SHP77 treated with DMSO at 0.1 percent for 48 hours (cell line): ENCODE results near the gene MDFI.

Source experiments
- DNase-seq: peaks from one replicate; lab custom pipeline; 2025; lab: John Stamatoyannopoulos, UW

Gene MDFI

GRCh38 chr6:41672816-41673703, 34.8 kb downstream of the MDFI start:
- no peak for DNase-seq

- DNase-seq, result no peak
Observed at GRCh38 chr6:41673704-41674000, 35.4 kb downstream of the MDFI start.

DNA sequence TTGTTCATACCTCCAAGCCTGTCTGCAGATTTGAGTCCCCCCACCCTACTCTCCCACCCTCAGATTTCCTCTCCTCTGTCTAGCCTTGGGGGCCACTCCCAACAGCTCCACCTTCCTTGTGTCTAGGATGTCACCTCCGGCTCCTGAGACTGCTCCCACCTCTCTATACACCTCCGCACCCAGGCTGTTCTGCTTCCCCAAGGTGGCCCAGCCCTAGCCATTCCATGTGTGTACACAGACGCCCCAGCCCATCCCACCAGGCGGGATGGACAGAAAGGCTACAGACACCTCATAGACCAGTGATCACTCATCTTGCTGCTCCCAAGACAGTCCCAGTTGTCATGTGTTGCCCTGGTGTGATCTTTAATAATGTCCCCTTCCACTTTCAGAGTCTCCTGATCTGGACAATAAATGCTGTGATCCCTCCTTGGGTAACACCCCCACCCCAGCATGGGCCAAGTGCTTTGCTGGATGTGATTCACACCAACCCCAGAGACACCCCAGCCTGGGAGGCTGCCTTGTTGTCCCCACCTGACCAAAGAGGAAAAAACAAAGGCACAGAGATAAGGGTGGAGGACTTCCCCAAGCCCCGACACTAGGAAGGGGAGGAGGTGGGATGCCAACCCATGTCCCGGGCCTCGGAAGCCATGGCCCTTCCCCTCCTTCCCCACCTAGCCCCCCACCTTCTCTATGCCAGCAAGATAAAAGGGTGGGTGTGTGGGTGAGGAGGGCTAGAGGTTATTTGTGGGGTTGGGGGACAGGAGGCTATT, 36.1 kb downstream of the MDFI start:
- no peak for DNase-seq

DNA sequence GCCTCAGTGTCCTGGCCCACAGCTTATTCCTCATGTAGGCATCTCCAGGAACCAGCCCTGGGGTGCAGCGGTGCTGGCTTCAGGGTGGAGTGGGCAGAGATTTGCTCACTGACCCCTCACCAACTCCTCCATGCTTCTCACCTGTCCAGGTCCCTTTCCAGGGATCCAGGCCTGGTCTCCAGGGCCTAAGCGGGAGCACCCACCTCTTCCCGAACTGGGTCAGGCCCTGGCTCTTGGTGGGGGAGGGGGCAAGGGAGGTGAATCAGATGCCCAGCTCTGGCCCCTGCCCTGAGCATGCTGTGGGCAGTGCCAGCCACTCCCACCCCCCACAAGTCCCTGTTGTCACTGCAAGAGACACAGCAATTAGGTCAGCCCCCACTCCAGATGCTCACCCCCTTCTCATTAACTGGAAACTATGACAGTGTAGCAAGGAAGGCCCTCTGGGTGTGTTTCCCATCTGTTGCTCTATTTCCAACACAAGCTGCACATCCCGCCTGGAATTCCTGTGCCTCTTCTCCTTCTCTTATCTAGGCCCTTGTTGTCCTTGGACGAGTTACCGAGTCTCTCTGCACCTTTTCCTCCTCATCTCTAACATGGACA, 37.0 kb downstream of the MDFI start:
- DNase-seq, result no peak

DNA sequence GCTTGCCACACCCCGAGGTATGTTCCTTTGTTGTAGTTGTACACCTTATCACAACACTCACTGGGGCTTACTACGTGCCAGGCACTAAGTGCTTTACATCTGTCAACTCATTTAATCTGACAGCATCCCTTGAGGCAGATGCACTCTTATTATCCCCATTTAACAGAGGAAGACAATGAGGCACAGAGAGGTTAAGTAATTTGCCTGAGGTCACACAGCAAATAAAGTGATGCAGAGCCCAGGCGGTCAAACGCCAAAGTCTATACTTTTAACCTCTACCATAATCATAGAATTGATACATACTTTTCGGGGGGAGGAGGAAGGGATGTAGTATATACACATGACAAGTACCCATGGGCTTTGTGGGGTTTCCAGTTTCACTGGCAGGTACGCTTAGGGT, 37.7 kb downstream of the MDFI start:
- no peak for DNase-seq

GRCh38 chr6:41676431-41676830, 38.2 kb downstream of the MDFI start:
- DNase-seq, result no peak

DNA sequence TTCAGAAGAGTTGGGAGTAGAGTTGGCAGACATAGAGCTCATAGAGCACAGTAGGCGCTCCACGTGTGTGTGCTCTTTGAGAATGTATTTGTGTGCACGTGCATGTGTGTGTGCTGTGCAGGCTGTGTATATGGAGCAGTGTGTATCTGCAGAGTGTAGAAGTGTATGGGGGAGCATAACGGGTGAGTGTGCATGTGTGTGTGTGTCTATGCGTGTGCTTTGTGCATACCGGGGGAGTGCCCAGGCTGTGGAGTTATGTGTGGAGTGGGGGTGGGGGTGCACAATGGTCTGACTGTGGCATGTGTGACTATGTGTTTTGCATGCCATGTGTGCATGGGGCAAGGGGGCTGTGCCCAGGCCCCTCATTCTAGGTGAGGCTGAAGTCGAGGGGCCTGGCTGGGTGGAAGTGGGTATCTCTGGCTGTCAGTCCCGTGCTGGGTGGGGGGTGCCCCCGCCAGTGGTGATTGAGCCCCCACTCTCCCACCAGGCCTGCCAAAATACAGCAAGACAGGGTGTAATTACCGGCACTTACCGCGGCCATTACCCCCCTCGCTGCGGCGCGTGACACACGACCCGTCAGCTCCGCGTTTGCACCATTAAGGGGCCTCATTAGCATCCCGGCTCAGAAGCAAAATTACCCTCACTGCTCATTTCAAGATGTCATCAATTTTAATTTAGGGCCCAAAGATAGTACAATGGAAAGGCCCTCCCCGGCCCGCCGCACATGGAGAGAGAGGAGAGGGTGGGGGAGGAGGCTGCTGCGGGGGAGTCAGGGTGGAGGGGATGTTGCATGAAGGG, 39.1 kb downstream of the MDFI start:
- no peak for DNase-seq

- no peak for DNase-seq
Observed at GRCh38 chr6:41678511-41679084, 40.3 kb downstream of the MDFI start.

DNA sequence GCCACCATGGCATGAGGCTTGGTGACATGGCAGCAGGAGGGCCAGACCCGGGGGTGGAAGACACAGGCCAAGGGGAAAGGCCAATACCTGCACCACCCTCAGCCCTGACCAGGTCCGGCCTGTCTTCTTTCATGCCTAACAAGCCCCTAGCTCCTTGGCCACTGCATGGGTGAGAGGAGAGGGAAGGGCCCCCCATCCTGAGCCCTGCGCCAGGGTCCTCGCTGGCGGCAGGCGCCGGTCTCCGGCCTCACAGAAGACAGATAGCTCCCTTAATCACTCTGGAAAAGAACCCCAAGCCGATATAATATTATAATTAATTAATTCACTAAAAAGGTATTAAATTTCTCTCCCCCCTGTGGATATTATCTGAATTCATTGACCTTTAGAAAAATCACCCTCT, 41.4 kb downstream of the MDFI start:
- no peak for DNase-seq

DNA sequence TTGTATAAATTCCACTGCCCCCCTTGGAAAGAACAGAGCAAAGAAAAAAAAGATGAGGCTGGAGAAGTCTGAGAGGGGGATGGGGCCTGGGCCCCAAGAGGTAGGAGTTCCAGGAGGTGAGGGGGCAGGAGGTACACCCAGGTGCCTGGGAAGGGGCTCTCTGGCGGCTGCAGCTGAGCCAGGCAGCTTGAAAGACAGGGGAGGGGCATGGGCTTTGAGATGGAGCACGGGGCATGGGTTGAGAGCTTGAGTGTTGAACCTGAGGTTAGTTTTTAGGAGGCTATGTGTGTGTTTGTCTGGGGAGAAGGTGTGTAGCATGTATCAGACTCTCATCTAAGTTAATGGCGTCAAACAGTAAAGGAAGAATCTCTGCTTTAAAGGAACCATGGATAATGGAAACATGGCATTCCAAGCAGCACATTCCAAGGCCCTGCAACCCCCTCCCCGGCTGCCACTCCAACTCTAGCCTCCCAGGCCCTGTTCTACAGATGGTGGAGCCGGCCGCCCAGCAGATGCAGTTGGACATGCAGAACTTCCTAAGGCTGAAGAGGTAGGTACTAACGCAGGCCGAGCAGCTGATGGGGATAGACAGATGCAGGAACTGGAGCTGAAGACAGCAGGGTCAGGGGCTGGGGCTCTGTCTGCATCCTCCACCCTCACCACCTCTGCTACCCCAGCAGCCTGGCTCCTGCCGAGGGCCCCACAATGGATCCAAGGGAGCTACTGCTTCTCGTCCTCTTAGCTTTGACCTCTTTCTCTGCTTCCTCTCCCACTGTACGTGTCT, 42.1 kb downstream of the MDFI start:
- DNase-seq, result no peak

DNA sequence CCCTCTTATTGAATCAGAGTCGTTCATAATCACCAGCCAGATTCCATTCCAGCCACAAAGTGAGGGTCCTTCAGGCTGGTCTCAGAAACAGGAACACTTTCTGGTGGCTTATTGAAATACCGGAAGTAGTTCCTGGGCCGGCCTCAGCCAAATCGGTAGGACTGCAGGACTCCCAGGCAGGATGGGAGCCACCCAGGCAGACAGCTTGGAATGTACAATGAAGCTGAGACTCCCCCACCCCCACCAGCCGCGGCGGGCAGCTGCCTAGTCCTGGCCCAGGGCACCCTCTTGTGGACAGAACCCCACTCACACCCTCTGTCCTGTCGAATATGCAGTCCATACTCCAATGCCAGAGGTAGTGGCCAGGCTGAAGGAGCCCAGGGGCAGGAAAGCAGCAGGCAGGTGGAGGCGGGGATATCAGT, 43.8 kb downstream of the MDFI start:
- DNase-seq, result peak; percentile 82

GRCh38 chr6:41682497-41683272, 44.4 kb downstream of the MDFI start:
- DNase-seq, result no peak

DNA sequence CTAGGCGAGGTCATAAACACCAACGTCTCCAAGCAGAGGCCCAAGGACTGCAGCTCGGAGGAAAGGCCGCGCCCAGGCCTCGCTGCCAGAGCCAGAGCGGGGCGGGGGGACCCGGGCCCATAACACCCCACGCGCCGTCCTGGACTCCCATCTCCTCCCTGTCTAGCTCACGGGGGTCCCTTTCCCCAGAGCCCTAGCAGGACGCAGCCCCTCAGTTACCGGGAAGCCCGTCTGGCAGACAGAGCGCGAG, 44.9 kb downstream of the MDFI start:
- DNase-seq, result no peak

DNA sequence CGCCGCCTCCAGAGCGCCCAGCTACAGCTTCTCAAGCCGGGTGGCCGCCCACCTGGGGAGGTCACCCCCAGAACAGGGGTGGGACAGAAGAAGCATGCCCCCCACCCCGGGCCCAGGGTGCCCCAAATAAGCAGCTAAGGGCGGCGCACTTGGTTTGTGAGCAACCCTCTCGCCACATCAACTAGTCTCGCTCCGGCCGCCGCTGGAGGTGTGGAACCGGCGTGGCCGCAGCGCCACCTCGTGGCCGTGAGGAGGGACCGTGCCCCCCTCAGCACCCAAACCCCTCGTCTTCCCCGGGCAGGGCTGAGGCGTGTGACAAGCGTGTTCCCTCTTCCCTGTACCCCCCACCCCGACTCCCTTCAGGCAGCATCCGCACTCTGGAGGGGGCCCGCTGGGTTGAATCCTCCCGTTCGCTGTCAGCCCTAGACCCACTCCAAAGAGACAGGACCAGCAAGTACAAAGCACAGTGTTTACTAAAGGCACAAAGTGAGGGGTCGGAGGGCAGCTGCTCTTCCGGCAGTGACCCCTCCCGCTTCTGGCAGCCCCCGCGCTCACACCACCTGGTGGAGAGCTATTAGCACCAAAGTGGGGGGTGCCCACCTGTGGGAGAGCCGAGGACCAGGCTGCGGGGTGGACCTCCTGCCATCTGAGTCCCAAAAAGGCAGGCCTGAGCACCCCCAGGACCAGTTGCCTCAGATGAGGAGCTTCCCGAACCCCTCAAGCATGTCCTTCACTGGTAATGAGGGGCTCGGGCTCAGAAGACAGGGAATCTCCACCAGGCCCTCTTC, 45.4 kb downstream of the MDFI start:
- peak; percentile 34 for DNase-seq

DNA sequence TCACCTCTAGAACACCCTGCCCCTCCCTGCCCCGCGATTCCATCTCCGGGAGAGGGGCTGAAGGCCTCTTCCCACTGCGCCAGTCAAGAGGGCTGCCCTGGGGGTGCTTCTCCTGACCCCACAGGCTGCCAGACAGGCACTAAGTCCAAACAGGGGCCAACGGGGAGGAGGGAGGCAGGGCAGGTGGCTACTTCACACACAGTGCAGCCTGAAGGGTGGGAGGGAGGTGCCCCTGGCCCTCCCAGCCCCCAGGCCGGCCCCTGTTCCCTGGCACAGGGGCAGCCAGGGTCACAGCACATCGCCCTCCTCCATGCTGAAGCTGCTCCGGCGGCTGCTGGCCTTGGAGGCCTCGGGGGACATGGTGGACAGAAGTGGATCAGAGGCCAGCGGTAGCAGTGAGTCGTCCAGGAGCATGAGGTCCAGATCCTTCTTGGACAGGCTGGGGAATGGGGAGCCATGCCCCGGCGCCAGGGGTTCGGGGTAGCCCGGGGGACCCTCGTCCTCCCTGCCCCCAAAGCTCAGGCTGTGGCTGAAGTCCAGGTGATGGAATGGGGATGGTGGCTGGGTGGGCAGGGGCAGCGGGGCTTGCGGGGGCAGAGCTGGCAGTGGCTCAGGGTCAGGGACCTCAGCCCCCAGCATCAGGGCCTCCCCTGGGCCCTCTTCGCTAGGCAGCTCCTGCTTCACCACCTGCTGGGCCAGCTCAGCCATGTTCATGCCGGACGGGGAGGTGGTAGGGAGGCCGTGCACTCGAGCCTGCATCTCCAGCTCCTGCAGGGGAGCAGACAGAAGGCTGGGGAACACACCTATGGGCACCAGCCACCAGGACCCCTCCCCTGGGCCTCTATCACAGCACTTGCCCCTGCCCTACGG, 46.3 kb downstream of the MDFI start:
- no peak for DNase-seq

GRCh38 chr6:41685641-41686380, 47.5 kb downstream of the MDFI start:
- DNase-seq, result no peak

DNA sequence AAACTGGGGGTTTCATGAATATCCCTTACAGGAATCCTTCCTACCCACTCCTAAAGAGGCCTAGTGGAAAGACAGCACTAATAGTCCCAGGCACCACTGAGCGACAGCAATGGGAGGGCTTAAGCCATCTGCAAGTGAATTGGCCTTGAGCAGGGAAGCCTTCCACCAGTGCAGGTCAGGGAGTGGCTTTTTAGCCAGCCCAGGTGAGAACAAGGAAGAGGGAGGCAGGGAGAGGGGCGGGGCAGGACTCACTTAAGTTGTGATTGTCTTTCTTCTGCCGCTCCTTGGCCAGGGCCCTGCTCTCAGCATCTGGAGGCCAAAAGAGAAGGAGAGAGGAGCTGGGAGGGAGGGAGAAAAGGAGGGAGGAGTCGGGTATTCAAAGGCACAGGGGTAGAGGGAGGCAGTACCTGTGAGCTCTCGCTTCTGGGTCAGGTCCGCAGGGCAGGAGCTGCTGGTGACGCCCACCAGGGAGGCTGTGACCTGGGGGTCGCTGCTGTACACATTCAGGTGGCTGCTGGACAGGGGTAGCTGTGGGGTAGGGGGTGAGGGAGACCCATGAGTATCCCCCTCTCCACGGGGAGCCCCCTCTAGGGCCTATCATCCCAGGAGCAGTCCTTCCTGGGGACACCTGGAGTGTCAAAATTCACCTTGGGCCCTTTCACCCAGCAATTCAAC, 49.4 kb downstream of the MDFI start:
- DNase-seq, result no peak
